Stimulated activated CD4-positive, alpha-beta T cell treated with anti-CD3 and anti-CD28 coated beads, Interleukin-4, amount 100 ng/mL, for 1 hour (primary cell): ENCODE measurements around the gene MAIP1.
A peak's percentile ranks its signal among the peaks of the same experiment; 100 is the strongest.

Experiments
- DNase-seq: peaks from one replicate; pipeline ENCODE4 v3.0.0-alpha.2; 2020

Gene MAIP1

GRCh38 chr2:199951023-199951422, 4.4 kb upstream of the MAIP1 start:
- DNase-seq, result no peak

DNA sequence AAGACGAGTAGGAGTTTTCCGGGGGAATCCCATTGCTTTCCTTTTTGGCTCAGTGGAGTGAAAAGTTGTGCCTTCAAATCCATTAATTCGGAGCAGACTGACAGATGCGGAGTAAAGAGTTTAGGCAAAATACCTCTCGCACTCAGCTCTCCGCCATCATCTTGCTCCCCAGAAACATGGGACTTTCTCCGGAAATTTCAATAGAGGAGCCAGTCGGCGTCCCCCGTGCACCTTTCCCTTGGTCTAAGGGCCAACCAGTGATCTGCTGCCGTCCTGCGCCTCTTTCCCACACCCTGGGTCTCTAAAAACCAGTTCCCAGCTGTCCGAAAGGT, 409 bp upstream of the MAIP1 start:
- no peak for DNase-seq

GRCh38 chr2:199956062-199956380, 639 bp downstream of the MAIP1 start:
- no peak for DNase-seq

- no peak for DNase-seq
Observed at GRCh38 chr2:199958014-199958413, 2.6 kb downstream of the MAIP1 start.

DNA sequence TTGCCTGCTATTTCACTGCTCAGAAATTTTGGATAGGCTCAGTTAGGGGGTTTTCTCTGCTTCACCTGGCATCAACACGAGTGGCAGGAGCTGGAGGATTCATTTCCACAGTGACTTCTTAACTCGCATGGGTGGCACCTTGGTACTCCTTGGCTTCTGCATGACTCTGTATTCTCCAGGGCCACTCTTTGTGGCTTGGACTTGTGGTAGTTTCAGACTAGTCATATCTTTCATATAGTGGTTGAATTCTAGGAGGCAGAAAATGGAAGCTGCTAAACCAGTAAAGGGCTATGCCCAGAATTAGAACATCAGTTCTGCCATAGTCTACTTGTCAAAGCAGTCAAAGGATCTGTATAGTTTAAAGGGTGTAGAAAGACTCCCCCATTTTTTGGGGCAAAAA, 6.8 kb downstream of the MAIP1 start:
- DNase-seq, result no peak

- no peak for DNase-seq
Observed at GRCh38 chr2:199966405-199966804, 11.0 kb downstream of the MAIP1 start.

- no peak for DNase-seq
Observed at GRCh38 chr2:199966976-199967375, 11.6 kb downstream of the MAIP1 start.

- no peak for DNase-seq
Observed at GRCh38 chr2:199968126-199968525, 12.7 kb downstream of the MAIP1 start.

GRCh38 chr2:199972088-199972626, 16.8 kb downstream of the MAIP1 start:
- DNase-seq, result no peak

GRCh38 chr2:199973703-199974102, 18.3 kb downstream of the MAIP1 start:
- DNase-seq, result no peak

GRCh38 chr2:199975273-199975895, 20.0 kb downstream of the MAIP1 start:
- DNase-seq, result no peak

DNA sequence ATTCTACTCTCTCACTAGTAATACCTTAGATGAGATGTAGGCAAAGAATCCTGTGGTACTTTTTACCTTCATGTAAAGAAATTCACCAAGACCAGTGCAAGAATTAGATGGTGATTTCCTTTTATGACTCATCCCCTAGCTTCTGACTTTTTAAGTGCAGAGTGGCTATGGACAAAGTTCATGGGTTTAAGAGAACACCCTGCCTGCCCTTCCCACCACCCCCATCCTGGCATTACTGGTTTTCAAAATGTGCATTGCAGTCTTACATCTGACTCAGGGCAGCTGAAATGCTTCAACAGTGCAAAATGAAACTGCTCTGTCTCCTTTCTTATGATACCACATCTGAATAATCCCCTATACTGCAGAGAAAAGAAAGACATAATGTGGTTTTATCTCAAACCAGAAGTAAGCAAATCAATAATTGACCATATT, 22.6 kb downstream of the MAIP1 start:
- no peak for DNase-seq

DNA sequence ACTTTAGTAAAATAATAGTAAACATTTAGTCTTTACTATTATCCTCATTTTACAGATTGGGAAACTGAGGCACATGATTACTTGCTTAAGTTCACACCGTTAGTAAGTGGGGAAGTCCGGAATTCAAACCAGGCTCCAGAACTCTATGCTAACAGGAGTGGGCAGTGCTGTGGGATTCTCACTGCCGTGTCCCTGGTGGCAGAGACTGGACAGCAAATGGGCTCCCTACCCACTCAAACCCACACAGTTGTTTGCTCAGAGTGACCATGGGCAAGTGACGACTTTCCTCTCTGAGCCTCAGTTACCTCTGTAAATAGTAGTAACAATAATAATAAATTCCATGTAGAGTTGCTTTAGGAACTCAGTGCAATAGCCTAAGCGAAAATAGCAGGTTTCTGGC, 24.0 kb downstream of the MAIP1 start:
- DNase-seq, result no peak

DNA sequence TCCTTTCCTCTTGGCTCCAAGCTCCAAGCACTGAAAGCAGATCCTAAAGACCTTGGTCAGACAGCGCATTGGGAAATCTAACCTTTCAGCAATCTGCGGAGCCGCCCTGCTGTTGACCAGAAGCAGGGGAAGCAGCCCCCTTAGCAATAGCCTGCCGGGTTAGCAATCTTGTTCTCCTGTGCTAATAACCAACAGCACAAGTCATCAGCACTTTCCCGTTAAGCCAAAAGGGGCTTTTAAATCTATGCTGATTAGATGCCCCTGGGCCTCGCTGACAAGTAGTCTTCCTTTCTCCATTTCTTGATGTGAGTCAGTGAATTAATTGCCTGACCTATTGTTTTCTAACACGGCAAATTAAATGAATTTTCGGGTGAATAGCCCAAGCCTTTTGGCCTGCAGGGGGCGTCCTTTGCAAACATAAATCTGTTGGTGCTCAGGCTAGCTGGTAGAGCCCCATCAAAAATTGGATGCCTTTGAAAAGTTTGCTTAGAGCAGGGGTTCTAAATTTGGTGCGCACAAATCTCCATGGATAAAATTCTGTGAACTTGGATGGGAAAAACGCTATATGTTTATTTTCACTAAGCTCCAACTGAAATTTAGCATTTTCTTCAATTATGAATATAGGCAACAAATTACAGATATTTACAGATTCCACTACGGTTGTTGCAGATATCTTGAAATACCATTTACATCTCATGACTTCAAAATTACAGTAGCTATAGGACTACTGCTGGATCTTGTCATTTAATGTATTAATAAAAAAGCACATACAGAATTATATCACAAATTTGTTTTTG, 24.6 kb downstream of the MAIP1 start:
- peak; percentile 86 for DNase-seq

GRCh38 chr2:199982126-199982843, 26.9 kb downstream of the MAIP1 start:
- no peak for DNase-seq

DNA sequence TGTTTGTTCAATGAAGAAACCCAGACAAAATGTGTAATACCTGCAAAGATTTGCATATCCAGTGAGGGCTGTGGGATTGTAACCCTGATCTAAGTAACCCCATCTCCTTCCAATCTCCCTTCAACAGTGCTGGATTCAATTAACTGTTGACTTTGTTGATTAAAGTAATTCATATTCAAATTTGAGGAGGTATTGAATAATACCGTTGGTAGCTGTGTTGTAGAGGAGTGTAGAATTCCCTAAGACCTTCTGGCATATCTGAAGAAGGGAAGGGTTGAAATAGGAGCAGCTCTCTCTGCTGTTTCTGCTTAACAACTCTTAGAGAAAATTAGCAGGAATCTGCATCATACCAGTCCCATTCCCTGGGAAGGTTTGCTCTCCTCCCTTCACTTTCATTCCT, 28.2 kb downstream of the MAIP1 start:
- DNase-seq, result no peak

DNA sequence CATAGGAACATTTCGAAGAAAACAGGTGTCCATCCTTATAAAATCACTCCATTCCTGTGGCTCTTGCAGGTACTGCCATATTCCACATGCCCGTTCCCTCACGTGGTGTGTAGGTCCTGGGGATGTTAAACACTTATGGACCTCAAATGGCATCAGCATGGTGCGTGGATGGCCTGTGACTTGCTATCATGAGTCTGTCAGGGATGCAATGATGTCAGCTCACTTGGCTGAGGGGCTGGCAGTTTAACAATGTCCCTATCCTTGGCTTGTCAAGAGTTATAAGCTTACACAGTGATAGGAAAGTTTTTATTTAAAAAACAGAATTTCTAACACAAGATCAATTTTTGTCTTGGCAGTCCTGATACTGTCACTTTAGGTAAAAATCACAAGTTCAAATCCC, 28.8 kb downstream of the MAIP1 start:
- no peak for DNase-seq

GRCh38 chr2:199984755-199985154, 29.4 kb downstream of the MAIP1 start:
- no peak for DNase-seq

DNA sequence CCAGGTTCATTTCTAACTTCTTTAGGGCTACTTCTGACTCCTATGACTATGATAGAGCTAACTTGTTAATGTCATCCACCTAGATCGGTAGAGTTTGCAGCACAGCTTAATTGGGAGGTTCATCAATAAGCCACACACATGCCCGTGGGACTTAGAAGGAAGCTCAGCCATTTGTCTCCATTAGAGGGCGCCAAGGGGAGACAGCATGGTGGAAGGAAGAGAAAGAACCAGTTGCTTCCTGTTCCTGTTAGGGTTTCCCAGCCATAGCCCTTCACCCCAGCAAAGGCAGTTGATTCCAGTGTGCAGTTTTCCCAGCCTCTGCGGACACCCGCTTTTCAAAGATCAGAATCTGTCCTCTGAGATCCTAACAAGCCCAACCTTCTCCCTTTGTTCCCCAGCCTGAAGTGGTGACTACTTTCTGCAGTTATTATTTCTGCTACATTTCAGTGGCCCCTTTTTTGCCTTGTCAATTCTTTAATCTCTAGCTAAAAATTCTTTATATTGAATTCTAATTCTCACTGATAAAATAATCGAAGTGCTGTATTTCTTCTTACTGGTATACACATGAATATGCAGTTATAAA, 30.3 kb downstream of the MAIP1 start:
- peak; percentile 38 for DNase-seq

DNA sequence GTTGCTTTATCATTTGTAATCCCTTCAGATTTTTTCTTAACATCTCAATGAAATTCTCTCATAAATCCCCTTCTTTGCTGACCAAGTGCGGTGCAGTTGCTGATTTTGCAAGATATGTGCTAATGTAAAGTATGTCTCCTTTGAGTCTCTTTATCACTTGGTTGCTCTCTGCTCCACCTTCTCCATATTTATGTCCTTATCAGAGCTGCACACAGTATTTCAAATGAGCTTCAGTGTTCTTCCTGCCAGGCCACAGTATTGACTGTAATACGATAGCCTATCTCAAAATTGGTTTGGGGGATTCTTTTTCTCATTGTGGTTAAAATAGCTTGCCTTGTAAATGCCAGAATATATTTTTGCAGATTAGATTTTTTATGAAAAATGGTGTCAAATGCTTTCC, 32.2 kb downstream of the MAIP1 start:
- no peak for DNase-seq

GRCh38 chr2:199988151-199988550, 32.8 kb downstream of the MAIP1 start:
- no peak for DNase-seq

DNA sequence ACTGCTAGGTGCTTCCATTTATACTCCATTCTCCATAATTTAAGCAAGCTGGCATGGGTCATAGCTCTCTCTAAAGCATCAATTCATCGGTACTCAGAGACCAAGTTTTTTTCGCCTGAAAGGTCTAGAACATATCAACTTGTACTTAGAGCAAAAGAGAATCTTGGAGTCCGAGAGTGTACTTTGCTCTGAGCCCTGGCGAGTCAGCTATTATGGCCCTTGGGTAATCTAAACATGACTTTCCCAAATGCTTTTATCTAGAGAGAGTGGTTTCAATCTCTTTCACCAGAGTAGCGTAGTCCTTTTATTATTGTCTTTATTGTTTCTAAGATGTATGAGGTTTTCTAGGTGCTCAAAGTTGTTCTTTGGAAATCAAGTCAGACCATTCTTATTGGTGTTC, 34.4 kb downstream of the MAIP1 start:
- DNase-seq, result no peak

GRCh38 chr2:199991691-199992090, 36.3 kb downstream of the MAIP1 start:
- DNase-seq, result no peak

DNA sequence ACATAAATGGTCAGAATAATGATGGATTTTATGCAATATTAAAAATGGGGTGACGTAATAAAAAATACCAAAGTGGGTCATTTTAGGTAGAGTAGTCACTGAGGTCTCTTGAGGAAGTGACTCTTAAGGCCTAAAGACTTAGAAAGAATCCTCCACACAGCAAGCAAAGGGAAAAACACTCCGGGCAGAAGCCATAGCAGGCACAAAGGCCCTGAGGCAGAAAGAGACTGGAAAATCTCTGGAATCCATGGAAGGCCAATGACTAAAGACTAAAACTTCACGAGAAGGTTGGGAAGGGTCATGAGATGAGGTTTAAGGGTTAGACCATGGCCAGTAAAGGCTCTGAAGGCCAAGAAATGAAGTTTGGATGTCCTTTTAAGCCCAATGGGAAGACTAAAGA, 36.9 kb downstream of the MAIP1 start:
- no peak for DNase-seq
